ENCODE data around the gene MYO1B. TPM values are rescaled to one million over a fixed set of nuclear protein-coding genes. Genes with fewer than 3 reads are reported as not detected.

Gene MYO1B
- total RNA-seq, 4 donors from 2014 or later = 16.9 to 43.8 (median 32.9) TPM

GRCh38 chr2:191415858-191416257, 170.7 kb downstream of the MYO1B start:
- Histone ChIP-seq H3K36me3 (peaks cover 0 to 8% of the 10 kb centered on the region in 2 donors), H3K27ac (no peak overlapping the region), H3K4me3 (replicated peaks in 1 of 3) (no peak overlapping the region), H3K9me3 (no peaks in the 10 kb centered on the region), H3K27me3 (no peaks in the 10 kb centered on the region), H3K4me1 (no peaks in the 10 kb centered on the region)
- intact Hi-C loops (cut with DNase I) = no loop called here
- TF ChIP-seq POLR2A (IDR thresholded peaks at IDR 0.05) (no peak), CTCF (IDR thresholded peaks at IDR 0.05) (no peak)
- DNase-seq = no peak
- 87 to 88% methylated on average over 5 of the region's 5 CpGs for WGBS, 2 donors

- Histone ChIP-seq H3K36me3 (peaks cover 0 to 8% of the 10 kb centered on the region in 2 donors), H3K27ac (no peak overlapping the region), H3K4me1 (no peaks in the 10 kb centered on the region), H3K4me3 (replicated peaks in 1 of 3) (no peak overlapping the region), H3K9me3 (no peaks in the 10 kb centered on the region), H3K27me3 (no peaks in the 10 kb centered on the region)
- WGBS, 2 donors = 93 to 98% methylated on average over 7 of the region's 7 CpGs
- DNase-seq = no peak
- intact Hi-C loops (cut with DNase I) = no loop called here
- TF ChIP-seq POLR2A (IDR thresholded peaks at IDR 0.05) (no peak), CTCF (IDR thresholded peaks at IDR 0.05) (no peak)
Observed at GRCh38 chr2:191417746-191418145, 172.5 kb downstream of the MYO1B start.

- no peak for DNase-seq
- Histone ChIP-seq H3K4me1 (no peaks in the 10 kb centered on the region), H3K9me3 (no peaks in the 10 kb centered on the region), H3K4me3 (replicated peaks in 1 of 3) (no peak overlapping the region), H3K27ac (no peak overlapping the region), H3K27me3 (no peaks in the 10 kb centered on the region), H3K36me3 (no peaks in the 10 kb centered on the region)
- TF ChIP-seq CTCF (IDR thresholded peaks at IDR 0.05) (no peak), POLR2A (IDR thresholded peaks at IDR 0.05) (no peak)
- intact Hi-C loops (cut with DNase I) = no loop called here
- 91 to 96% methylated on average over 2 of the region's 2 CpGs for WGBS, 2 donors
Observed at GRCh38 chr2:191421950-191422349, 176.7 kb downstream of the MYO1B start.

- 95% methylated on average over 4 of the region's 4 CpGs for WGBS, 2 donors
- DNase-seq = no peak
- no peaks in the 10 kb centered on the region for H3K36me3 ChIP-seq
- H3K4me3 ChIP-seq (replicated peaks in 1 of 3) = no peak overlapping the region
- no peaks in the 10 kb centered on the region for H3K4me1 ChIP-seq
- no peak overlapping the region for H3K27ac ChIP-seq
- no peaks in the 10 kb centered on the region for H3K9me3 ChIP-seq
- intact Hi-C loops (cut with DNase I) = no loop called here
- H3K27me3 ChIP-seq = no peaks in the 10 kb centered on the region
- TF ChIP-seq POLR2A (IDR thresholded peaks at IDR 0.05) = no peak
- TF ChIP-seq CTCF (IDR thresholded peaks at IDR 0.05) = no peak
Observed at GRCh38 chr2:191427031-191427430, 181.8 kb downstream of the MYO1B start.

- intact Hi-C loops (cut with DNase I) = no loop called here
- no peak for DNase-seq
- H3K9me3 ChIP-seq = no peaks in the 10 kb centered on the region
- TF ChIP-seq CTCF (IDR thresholded peaks at IDR 0.05) (no peak), POLR2A (IDR thresholded peaks at IDR 0.05) (no peak)
- H3K4me3 ChIP-seq (replicated peaks in 1 of 3) = no peak overlapping the region
- no peak overlapping the region for H3K27ac ChIP-seq
- no peaks in the 10 kb centered on the region for H3K4me1 ChIP-seq
- H3K27me3 ChIP-seq = no peaks in the 10 kb centered on the region
- H3K36me3 ChIP-seq = no peaks in the 10 kb centered on the region
- WGBS, 2 donors = 78 to 90% methylated on average over 3 of the region's 3 CpGs
Observed at GRCh38 chr2:191428141-191428540, 182.9 kb downstream of the MYO1B start.
